Naive B cell (primary cell): ENCODE measurements around the gene MECP2. TPM values are rescaled to one million over a fixed set of nuclear protein-coding genes. Genes with fewer than 3 reads are reported as not detected.

Source experiments
- ATAC-seq, 2 donors: fragments of 150-1000 bp; cut with Tn5 transposase; 2 replicates each; pipeline ENCODE4 v1.10.0; 2021; ENCODE audit warnings: low read depth in 2 of 2, mild to moderate bottlenecking in 2 of 2, moderate library complexity in 2 of 2
- DNase-seq: peaks from one replicate; pipeline ENCODE4 v3.0.0; 2022
- H3K27ac Mint-ChIP-seq, 6 donors: one replicate each; pipeline ENCODE4 v1.8.0; 2020 to 2022; ENCODE audit warnings: mild to moderate bottlenecking in 6 of 6, mixed read lengths in 6 of 6, moderate library complexity in 5 of 6, inconsistent platforms in 2 of 6
- H3K27me3 Mint-ChIP-seq, 3 donors: one replicate each; pipeline ENCODE4 v1.8.0; 2021 to 2022; ENCODE audit warnings: mixed read lengths in 3 of 3, mild to moderate bottlenecking in 1 of 3
- H3K36me3 Mint-ChIP-seq, 2 donors: one replicate each; pipeline ENCODE4 v1.8.0; 2020 to 2022; ENCODE audit warnings: mixed read lengths in 2 of 2, inconsistent platforms in 1 of 2, mild to moderate bottlenecking in 1 of 2
- H3K4me1 Mint-ChIP-seq, 3 donors: one replicate each; pipeline ENCODE4 v1.8.0; 2020 to 2022; ENCODE audit warnings: mixed read lengths in 3 of 3, inconsistent platforms in 1 of 3, mild to moderate bottlenecking in 1 of 3, moderate library complexity in 1 of 3
- H3K4me3 Mint-ChIP-seq, 8 donors: one replicate each; pipeline ENCODE4 v1.8.0; 2020 to 2022; ENCODE audit warnings: mild to moderate bottlenecking in 8 of 8, mixed read lengths in 8 of 8, moderate library complexity in 8 of 8, inconsistent platforms in 2 of 8
- H3K9me3 Mint-ChIP-seq, 7 donors: one replicate each; pipeline ENCODE4 v1.8.0; 2020 to 2022; ENCODE audit warnings: mixed read lengths in 7 of 7, mild to moderate bottlenecking in 5 of 7, inconsistent platforms in 2 of 7, moderate library complexity in 1 of 7
- polyA plus RNA-seq, 6 donors: library from polyadenylated mRNA; unstranded; fragments of 300-500 nt; fragmentation: Illumina TruSeq; gene quantifications; one replicate each; pipeline ENCODE4 v1.2.3, GENCODE V29; 2021; ENCODE audit warnings: low read depth in 6 of 6

The MECP2 gene
- polyA plus RNA-seq, 6 donors from 2014 or later: 4.5 to 21.0 (median 12.8) TPM

- DNase-seq: no peak
- no peaks in the 10 kb centered on the region for H3K36me3 Mint-ChIP-seq
- H3K4me3 Mint-ChIP-seq: no peak overlapping the region
- H3K27me3 Mint-ChIP-seq: no peaks in the 10 kb centered on the region
- H3K27ac Mint-ChIP-seq: peak overlapping the region in 3 of 6 donors; percentile 47 to 72 (median 58)
- peaks cover 0 to 2% (median 0%) of the 10 kb centered on the region in 7 donors for H3K9me3 Mint-ChIP-seq
- peaks cover 5 to 11% (median 8%) of the 10 kb centered on the region in 3 donors for H3K4me1 Mint-ChIP-seq
- no peak for ATAC-seq
Measured at GRCh38 chrX:154033848-154034247, 63.7 kb downstream of the MECP2 start.

- Mint-ChIP-seq H3K27me3 (no peaks in the 10 kb centered on the region), H3K4me3 (no peak overlapping the region), H3K27ac (peak overlapping the region in 1 of 6 donors; percentile 28), H3K9me3 (peaks cover 0 to 2% (median 0%) of the 10 kb centered on the region in 7 donors), H3K36me3 (no peaks in the 10 kb centered on the region), H3K4me1 (peaks cover 5 to 8% (median 7%) of the 10 kb centered on the region in 3 donors)
- ATAC-seq (no peak), DNase-seq (no peak)
Measured at GRCh38 chrX:154032653-154033052, 64.9 kb downstream of the MECP2 start.

- no peak for DNase-seq
- Mint-ChIP-seq H3K27ac (peak overlapping the region in 1 of 6 donors; percentile 31), H3K4me1 (peaks cover 5 to 8% (median 7%) of the 10 kb centered on the region in 3 donors), H3K27me3 (no peaks in the 10 kb centered on the region), H3K9me3 (peaks cover 0 to 2% (median 0%) of the 10 kb centered on the region in 7 donors), H3K4me3 (no peak overlapping the region), H3K36me3 (no peaks in the 10 kb centered on the region)
- no peak for ATAC-seq
Measured at GRCh38 chrX:154032160-154032559, 65.4 kb downstream of the MECP2 start.

GRCh38 chrX:154030715-154031305 is 66.7 kb downstream of the MECP2 start:
- ATAC-seq (no peak), DNase-seq (no peak)
- H3K4me3 Mint-ChIP-seq: peak overlapping the region in 1 of 8 donors; percentile 19
- no peaks in the 10 kb centered on the region for H3K9me3 Mint-ChIP-seq
- no peak overlapping the region for H3K27ac Mint-ChIP-seq
- H3K4me1 Mint-ChIP-seq: peaks cover under 1 to 5% (median 3%) of the 10 kb centered on the region in 3 donors
- H3K27me3 Mint-ChIP-seq: no peaks in the 10 kb centered on the region
- no peaks in the 10 kb centered on the region for H3K36me3 Mint-ChIP-seq

GRCh38 chrX:154030266-154030665 is 67.3 kb downstream of the MECP2 start:
- no peak for DNase-seq
- Mint-ChIP-seq H3K4me1 (peaks cover 0 to 5% (median 3%) of the 10 kb centered on the region in 3 donors), H3K4me3 (no peak overlapping the region), H3K9me3 (no peaks in the 10 kb centered on the region), H3K36me3 (no peaks in the 10 kb centered on the region), H3K27ac (no peak overlapping the region), H3K27me3 (no peaks in the 10 kb centered on the region)
- ATAC-seq: no peak

- no peaks in the 10 kb centered on the region for H3K9me3 Mint-ChIP-seq
- no peak for ATAC-seq
- no peaks in the 10 kb centered on the region for H3K27me3 Mint-ChIP-seq
Measured at GRCh38 chrX:154029439-154029838, 68.1 kb downstream of the MECP2 start.

GRCh38 chrX:154028502-154029184 is 68.9 kb downstream of the MECP2 start:
- H3K27ac Mint-ChIP-seq: peak overlapping the region in 2 of 6 donors; percentile 13 to 53
- ATAC-seq (no peak), DNase-seq (no peak)
- no peaks in the 10 kb centered on the region for H3K27me3 Mint-ChIP-seq
- H3K4me1 Mint-ChIP-seq: peaks cover 0 to 2% (median 0%) of the 10 kb centered on the region in 3 donors
- no peaks in the 10 kb centered on the region for H3K36me3 Mint-ChIP-seq
- no peaks in the 10 kb centered on the region for H3K9me3 Mint-ChIP-seq
- H3K4me3 Mint-ChIP-seq: no peak overlapping the region

More at GRCh38 chrX:154029439-154029838, 68.1 kb downstream of the MECP2 start:
- Mint-ChIP-seq H3K4me1 (peaks cover 0 to 5% (median 0%) of the 10 kb centered on the region in 3 donors), H3K4me3 (no peak overlapping the region), H3K36me3 (no peaks in the 10 kb centered on the region), H3K27ac (no peak overlapping the region)
- DNase-seq: no peak

GRCh38 chrX:154027986-154028385 is 69.5 kb downstream of the MECP2 start:
- H3K36me3 Mint-ChIP-seq: no peaks in the 10 kb centered on the region
- ATAC-seq (no peak), DNase-seq (no peak)
- no peaks in the 10 kb centered on the region for H3K9me3 Mint-ChIP-seq
- H3K27me3 Mint-ChIP-seq: no peaks in the 10 kb centered on the region
- H3K4me1 Mint-ChIP-seq: no peaks in the 10 kb centered on the region
- H3K27ac Mint-ChIP-seq: peak overlapping the region in 1 of 6 donors; percentile 53
- H3K4me3 Mint-ChIP-seq: no peak overlapping the region

GRCh38 chrX:154027022-154027402 is 70.5 kb downstream of the MECP2 start:
- no peaks in the 10 kb centered on the region for H3K27me3 Mint-ChIP-seq
- H3K9me3 Mint-ChIP-seq: no peaks in the 10 kb centered on the region
- H3K27ac Mint-ChIP-seq: no peak overlapping the region
- DNase-seq: no peak
- no peaks in the 10 kb centered on the region for H3K4me1 Mint-ChIP-seq
- no peak for ATAC-seq
- no peak overlapping the region for H3K4me3 Mint-ChIP-seq
- H3K36me3 Mint-ChIP-seq: no peaks in the 10 kb centered on the region

GRCh38 chrX:154026136-154027021 is 71.1 kb downstream of the MECP2 start:
- Mint-ChIP-seq H3K9me3 (no peaks in the 10 kb centered on the region), H3K4me1 (no peaks in the 10 kb centered on the region), H3K4me3 (no peak overlapping the region), H3K36me3 (no peaks in the 10 kb centered on the region), H3K27ac (no peak overlapping the region), H3K27me3 (no peaks in the 10 kb centered on the region)
- DNase-seq (no peak), ATAC-seq (no peak)

GRCh38 chrX:154025230-154025629 is 72.3 kb downstream of the MECP2 start:
- ATAC-seq: no peak
- Mint-ChIP-seq H3K9me3 (no peaks in the 10 kb centered on the region), H3K27me3 (no peaks in the 10 kb centered on the region), H3K27ac (peak overlapping the region in 1 of 6 donors; percentile 72), H3K36me3 (no peaks in the 10 kb centered on the region), H3K4me3 (no peak overlapping the region), H3K4me1 (peaks cover 4 to 6% (median 4%) of the 10 kb centered on the region in 3 donors)
- DNase-seq: no peak

GRCh38 chrX:154024271-154024670 is 73.2 kb downstream of the MECP2 start:
- ATAC-seq: no peak
- no peaks in the 10 kb centered on the region for H3K27me3 Mint-ChIP-seq
- H3K9me3 Mint-ChIP-seq: no peaks in the 10 kb centered on the region
- peaks cover 5 to 6% (median 5%) of the 10 kb centered on the region in 3 donors for H3K4me1 Mint-ChIP-seq
- H3K36me3 Mint-ChIP-seq: no peaks in the 10 kb centered on the region
- H3K4me3 Mint-ChIP-seq: no peak overlapping the region
- H3K27ac Mint-ChIP-seq: no peak overlapping the region
- no peak for DNase-seq

- H3K36me3 Mint-ChIP-seq: no peaks in the 10 kb centered on the region
- H3K27ac Mint-ChIP-seq: peak overlapping the region in 3 of 6 donors; percentile 11 to 42 (median 22)
- ATAC-seq: no peak
- H3K4me3 Mint-ChIP-seq: no peak overlapping the region
- H3K4me1 Mint-ChIP-seq: peaks cover 6 to 11% (median 8%) of the 10 kb centered on the region in 3 donors
- H3K9me3 Mint-ChIP-seq: peaks cover 0 to 1% (median 0%) of the 10 kb centered on the region in 7 donors
- no peaks in the 10 kb centered on the region for H3K27me3 Mint-ChIP-seq
- no peak for DNase-seq
Measured at GRCh38 chrX:154023276-154024000, 74.1 kb downstream of the MECP2 start.
